ENCODE data around the gene AMOTL2.

The AMOTL2 gene

DNA sequence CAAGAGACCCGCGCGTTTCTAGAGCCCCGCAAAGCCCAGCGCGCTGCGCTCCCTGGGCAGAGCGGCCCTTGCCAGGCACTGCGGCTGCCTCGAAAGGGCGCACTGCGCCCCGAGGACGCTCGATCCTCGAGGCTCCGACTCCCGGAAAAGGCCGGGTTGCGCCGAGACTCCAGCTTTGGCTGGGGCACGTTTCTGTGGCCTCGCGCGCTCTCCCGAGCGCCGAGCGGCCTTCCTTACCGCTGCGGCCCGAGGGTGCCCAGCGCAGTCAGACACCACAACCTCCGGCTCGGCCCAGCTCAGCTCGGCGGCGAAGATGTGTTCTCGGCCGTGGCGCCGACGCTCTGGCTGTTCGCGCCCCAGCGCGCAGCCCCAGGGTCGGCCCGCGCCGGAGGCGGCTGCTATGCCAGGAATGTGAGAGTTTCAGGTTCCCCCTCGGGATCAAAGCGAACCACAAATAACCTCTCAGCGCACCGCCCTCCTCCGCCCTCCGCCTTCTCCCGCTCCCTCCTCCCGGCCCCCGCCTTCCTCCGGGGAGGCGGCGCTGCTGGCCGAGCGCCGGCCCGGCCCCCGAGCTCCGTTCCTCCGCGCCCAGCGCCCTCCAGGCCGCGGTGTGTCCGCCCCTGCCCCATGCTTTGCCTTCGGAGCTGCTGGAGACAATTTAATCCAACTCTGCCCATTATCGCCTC, at the start of gene AMOTL2:
AMOTL2 (minus strand) TSS at position 343 of the 686 bp plus-strand sequence. CDS start 3,014 bp downstream, outside the sequence.
- DNase-seq = no peak

- no peak for DNase-seq
Observed at GRCh38 chr3:134423153-134423552, 48.9 kb upstream of the AMOTL2 start.

DNA sequence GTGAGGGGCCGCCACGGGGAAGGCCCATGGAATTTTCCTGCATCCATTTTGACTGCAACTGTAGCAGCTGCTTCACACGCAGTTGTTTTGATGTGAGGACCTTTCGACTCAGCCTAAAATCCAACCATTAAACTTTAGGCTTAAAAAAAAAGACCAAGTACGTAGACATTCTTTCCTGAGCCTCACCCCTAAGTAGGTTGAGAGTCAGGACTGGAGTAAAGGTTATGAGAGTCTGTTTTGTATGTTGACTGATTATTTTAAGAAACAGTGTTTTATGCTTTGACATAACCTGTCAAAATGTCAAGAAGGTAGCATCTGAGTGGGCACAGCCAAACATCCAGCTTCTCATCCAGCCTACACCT, 45.7 kb upstream of the AMOTL2 start:
- DNase-seq = no peak

GRCh38 chr3:134419214-134419959, 45.1 kb upstream of the AMOTL2 start:
- no peak for DNase-seq

DNA sequence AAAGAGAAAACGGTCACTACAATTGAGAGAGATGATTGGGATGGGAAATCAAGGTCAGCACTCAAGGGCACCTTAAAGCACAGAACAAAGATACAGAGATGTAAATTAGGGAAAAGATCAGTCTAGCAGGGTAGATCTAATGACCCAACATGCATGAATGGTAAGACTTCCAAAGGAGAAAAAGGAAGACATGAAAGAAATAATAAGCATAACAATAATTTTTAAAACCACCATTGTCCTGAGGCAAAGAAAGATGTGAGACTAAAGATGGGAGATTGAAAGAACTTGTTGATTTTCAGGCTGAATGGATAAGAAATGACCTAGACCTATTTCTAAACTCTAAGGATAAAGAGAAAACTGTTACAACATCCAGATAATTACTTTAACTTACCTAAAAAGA, 34.8 kb upstream of the AMOTL2 start:
- no peak for DNase-seq

- no peak for DNase-seq
Observed at GRCh38 chr3:134407239-134407625, 33.0 kb upstream of the AMOTL2 start.

GRCh38 chr3:134406331-134407238, 32.3 kb upstream of the AMOTL2 start:
- no peak for DNase-seq

DNA sequence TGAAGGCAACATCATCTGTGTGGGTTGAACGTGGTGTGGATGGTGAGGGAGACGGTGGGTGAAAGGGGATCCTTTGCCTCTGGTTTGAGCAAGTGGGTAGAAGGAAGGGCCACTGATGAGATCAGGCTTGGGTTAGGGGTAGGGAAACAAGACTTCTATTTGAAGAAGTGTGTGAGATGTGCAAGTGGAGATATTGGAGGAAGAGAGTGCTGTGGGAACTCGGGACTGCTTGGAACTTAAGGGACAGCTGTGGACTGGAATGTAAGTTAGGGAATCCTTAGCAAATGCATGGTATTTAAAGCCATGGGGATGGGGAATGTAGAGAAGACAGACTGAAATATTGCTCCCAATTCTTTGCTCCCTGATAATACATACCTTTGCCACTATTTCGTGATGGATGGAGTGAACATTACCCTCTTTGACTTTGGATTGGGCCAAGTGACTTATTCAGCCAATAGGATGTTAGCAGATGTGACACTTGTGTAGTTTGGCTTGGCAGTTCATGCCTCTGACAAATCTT, 30.2 kb upstream of the AMOTL2 start:
- no peak for DNase-seq

GRCh38 chr3:134397755-134398154, 23.5 kb upstream of the AMOTL2 start:
- no peak for DNase-seq

GRCh38 chr3:134395103-134395502, 20.9 kb upstream of the AMOTL2 start:
- no peak for DNase-seq

GRCh38 chr3:134394380-134394779, 20.1 kb upstream of the AMOTL2 start:
- no peak for DNase-seq

GRCh38 chr3:134393074-134393473, 18.8 kb upstream of the AMOTL2 start:
- no peak for DNase-seq

GRCh38 chr3:134392336-134392983, 18.2 kb upstream of the AMOTL2 start:
- DNase-seq = no peak

DNA sequence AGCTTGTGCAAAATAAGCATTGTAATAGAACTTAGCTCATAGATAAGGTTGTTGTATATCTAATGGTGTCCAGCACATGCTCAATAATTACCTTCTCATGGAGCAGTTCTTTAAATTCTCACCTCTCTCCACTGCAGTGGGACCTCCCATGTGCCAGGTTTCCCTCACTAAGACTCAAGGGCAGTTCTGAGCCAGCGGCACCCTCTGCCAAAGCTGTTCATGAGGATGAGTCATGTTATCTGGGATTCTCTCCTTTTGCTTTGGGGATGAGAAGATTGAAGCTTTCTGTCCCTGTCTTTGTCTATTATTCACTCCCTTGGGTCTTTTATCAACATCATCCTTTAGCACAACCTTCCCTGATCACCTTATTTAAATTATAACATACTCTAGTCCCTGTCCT, 15.6 kb upstream of the AMOTL2 start:
- no peak for DNase-seq

GRCh38 chr3:134388788-134389485, 14.7 kb upstream of the AMOTL2 start:
- no peak for DNase-seq

DNA sequence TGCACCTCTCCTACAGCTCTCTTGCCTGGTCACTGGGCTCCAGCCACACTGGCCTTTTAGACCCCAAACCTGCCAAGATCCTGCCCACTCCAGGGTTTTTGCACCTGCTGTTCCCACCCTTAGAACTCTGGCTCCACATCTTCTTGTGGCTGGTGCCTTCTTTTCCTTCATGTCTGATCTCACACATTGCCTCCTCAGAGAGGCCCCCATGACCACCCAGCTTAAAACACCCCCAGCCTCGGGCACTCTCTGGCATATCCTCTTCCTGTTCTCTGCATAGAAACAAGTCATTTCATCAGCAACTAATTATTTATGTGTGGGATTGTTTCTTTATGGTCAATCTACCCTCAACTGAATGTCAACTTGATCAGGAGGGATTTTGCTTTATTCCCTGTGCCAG, 14.0 kb upstream of the AMOTL2 start:
- no peak for DNase-seq

DNA sequence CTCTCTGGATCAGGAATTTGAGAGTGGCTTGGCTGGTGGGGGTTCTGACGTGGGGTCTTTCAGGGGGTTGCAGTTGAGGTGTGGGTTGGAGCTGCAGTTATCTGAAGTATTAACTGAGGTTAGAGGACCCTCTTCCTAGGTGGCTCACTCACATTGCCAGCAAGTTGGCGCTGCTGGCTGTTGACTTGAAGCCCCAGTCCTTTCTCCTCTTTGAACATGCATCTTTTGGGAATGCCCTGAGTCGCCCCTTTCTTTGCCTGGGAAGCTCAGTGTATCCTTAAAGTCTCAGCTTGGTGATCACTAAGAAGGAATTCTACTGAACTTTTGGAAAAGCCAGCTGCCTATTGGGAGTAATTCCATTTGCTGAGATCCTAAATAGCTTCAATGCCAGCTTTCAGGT, 13.0 kb upstream of the AMOTL2 start:
- no peak for DNase-seq

GRCh38 chr3:134384963-134385362, 10.7 kb upstream of the AMOTL2 start:
- no peak for DNase-seq

- no peak for DNase-seq
Observed at GRCh38 chr3:134381831-134382442, 7.7 kb upstream of the AMOTL2 start.

- no peak for DNase-seq
Observed at GRCh38 chr3:134381076-134381475, 6.8 kb upstream of the AMOTL2 start.

GRCh38 chr3:134380249-134380648, 6.0 kb upstream of the AMOTL2 start:
- DNase-seq = no peak

- DNase-seq = no peak
Observed at GRCh38 chr3:134378818-134379217, 4.6 kb upstream of the AMOTL2 start.

Data from bone marrow (tissue), 2 donors.